Measurements from ENCODE around the gene SLC5A10.

DNA sequence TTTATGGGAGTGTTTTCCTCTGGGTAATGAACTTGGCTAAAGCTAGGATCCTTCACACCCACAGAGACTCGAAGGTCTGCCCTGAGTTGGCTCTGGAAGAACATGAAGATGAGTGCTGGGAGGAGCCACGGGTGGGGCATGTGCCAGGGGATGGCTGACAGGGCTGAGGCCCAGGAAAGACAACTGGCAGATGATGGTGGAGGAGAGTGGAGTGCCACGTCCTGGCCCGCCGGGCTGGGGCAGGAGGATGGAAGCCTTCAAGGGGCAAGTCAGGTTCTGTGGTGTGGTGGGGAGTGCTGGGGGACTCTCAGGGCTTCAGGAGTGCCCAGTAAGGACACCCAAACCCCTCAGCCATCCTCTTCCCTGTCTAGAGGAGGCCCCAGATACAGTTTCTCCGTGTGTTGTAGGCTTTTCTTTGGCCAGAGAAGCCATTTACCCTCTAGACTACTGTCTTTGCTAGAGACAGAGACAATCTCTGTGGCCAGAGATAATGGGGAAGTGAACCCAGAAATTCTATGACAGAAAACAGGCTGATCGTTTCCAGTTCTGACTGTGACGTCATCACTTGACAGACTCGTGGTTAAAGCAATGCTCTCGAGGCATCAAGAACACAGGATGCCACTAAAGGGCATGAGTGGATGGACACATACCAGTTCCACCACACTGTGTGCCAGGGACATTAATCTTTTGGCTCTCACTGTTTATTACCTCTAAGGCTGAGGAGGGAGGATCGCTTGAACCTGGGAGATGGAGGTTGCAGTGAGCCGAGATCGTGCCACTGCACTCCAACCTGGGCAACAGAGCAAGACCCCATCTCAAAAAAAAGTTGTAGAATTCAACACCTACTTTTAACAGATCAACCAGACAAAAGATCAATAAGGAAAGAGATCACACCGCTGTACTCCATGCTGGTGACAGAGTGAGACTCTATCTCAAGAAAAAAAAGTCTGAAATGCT is 18.6 kb upstream of the SLC5A10 start:
- TF ChIP-seq CTCF (IDR thresholded peaks at IDR 0.05) (no peak), TCF7L2 (IDR thresholded peaks at IDR 0.05; ENCODE audit: low read depth, low read length) (no peak), POLR2AphosphoS5 (IDR thresholded peaks at IDR 0.05; ENCODE audit: low read depth, low read length) (no peak), REST (IDR thresholded peaks at IDR 0.05; ENCODE audit: insufficient read depth in 1 of 2, low read depth in 2 of 2, low read length in 1 of 2) (no peak), SIN3A (IDR thresholded peaks at IDR 0.05; ENCODE audit: borderline replicate concordance, insufficient read depth, low read depth, low read length) (no peak)

Data from Panc1 (cell line).